Bronchial epithelial cell (primary cell): ENCODE data around the gene SSR1. TPM values are rescaled to one million over a fixed set of nuclear protein-coding genes. Genes with fewer than 3 reads are reported as not detected.

Experiments used
- DNase-seq: peaks from one replicate; pipeline ENCODE4 v3.0.0-alpha.2; 2010; ENCODE audit warnings: low read depth
- FAIRE-seq: peaks from 2 replicates; lab custom pipeline; 2011; peaks lifted over from hg19 to GRCh38; lab: Jason Lieb, UNC
- H3K27me3 ChIP-seq: 2 replicates; pipeline ENCODE4 v1.5.1; 2011; ENCODE audit warnings: low read length; ENCODE audit not compliant: control insufficient read depth, insufficient read depth
- H3K36me3 ChIP-seq: 2 replicates; pipeline ENCODE4 v1.5.1; 2011; ENCODE audit warnings: low read length; ENCODE audit not compliant: control insufficient read depth, insufficient read depth
- H3K4me3 ChIP-seq: 2 replicates; pipeline ENCODE4 v1.5.1; 2011; ENCODE audit warnings: mild to moderate bottlenecking, low read depth, low read length, control low read depth
- CTCF ChIP-seq: IDR thresholded peaks from 2 replicates; pipeline ENCODE4 v1.5.1; 2011; ENCODE audit warnings: mild to moderate bottlenecking, moderate library complexity, low read length, control low read depth, inconsistent platforms; ENCODE audit not compliant: insufficient read depth, severe bottlenecking
- total RNA-seq: library from RNA; depleted of rRNA; stranded (reverse); fragments of >200 nt; gene quantifications from 2 replicates; pipeline ENCODE4 v1.2.1, GENCODE V29; 2014

The SSR1 gene
- total RNA-seq, 1 donor from 2014 or later = 36.9 TPM

- Histone ChIP-seq H3K4me3 (no peak overlapping the region), H3K27me3 (no peaks in the 10 kb centered on the region), H3K36me3 (peaks cover 14% of the 10 kb centered on the region)
- FAIRE-seq = no peak
- TF ChIP-seq CTCF = no peak
- DNase-seq = no peak
These were observed 12.1 kb downstream of the SSR1 start for GRCh38 chr6:7300926-7301325.

GRCh38 chr6:7298113-7298512 lies 14.9 kb downstream of the SSR1 start:
- H3K4me3 ChIP-seq = no peak overlapping the region
- peaks cover 16% of the 10 kb centered on the region for H3K36me3 ChIP-seq
- no peak for FAIRE-seq
- DNase-seq = no peak
- no peak for TF ChIP-seq CTCF
- no peaks in the 10 kb centered on the region for H3K27me3 ChIP-seq

GRCh38 chr6:7296602-7297001 lies 16.4 kb downstream of the SSR1 start:
- FAIRE-seq = no peak
- H3K4me3 ChIP-seq = no peak overlapping the region
- no peaks in the 10 kb centered on the region for H3K27me3 ChIP-seq
- H3K36me3 ChIP-seq = peaks cover 17% of the 10 kb centered on the region
- DNase-seq = no peak
- TF ChIP-seq CTCF = no peak

- H3K36me3 ChIP-seq = peaks cover 17% of the 10 kb centered on the region
These were observed 17.1 kb downstream of the SSR1 start for GRCh38 chr6:7295916-7296315.

GRCh38 chr6:7292596-7293255 lies 20.3 kb downstream of the SSR1 start:
- H3K36me3 ChIP-seq = peaks cover 14% of the 10 kb centered on the region

More at GRCh38 chr6:7295916-7296315, 17.1 kb downstream of the SSR1 start:
- DNase-seq = no peak
- FAIRE-seq = no peak
- Histone ChIP-seq H3K27me3 (no peaks in the 10 kb centered on the region), H3K4me3 (no peak overlapping the region)
- no peak for TF ChIP-seq CTCF

More at GRCh38 chr6:7292596-7293255, 20.3 kb downstream of the SSR1 start:
- DNase-seq (no peak), FAIRE-seq (no peak)
- no peak for TF ChIP-seq CTCF
- Histone ChIP-seq H3K27me3 (no peaks in the 10 kb centered on the region), H3K4me3 (no peak overlapping the region)
